C4-2B (cell line): ENCODE measurements around the gene S100A16.

ENCODE experiments used
- ZFX ChIP-seq: fragments of 450-650 bp; IDR thresholded peaks from 2 replicates; pipeline ENCODE4 v1.6.1; 2017
- TF ChIP-seq, protein P1 (sequence below): fragments of 450-650 bp; conservative IDR thresholded peaks from 2 replicates; pipeline ENCODE4 v1.5.1; 2017; ENCODE audit warnings: mild to moderate bottlenecking

DNA sequence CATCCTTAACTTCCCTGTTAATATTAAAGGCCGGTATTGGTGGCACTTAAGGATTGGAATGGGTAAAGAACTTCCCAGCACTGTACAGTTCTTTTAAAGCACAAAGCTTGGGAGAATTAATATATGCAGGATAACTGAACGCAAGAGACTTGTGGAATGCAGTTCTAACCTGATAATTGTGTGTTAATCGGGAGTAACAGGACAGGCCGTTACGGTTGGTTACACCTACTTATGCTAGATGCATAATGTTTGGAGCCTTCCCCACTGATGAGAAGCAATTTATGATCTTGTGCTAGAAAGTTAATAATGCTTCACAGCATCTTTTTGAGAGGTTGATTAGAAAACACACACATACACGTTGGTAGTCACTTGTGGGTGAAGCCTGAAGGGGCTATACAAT lies 27.9 kb upstream of the S100A16 start:
- TF ChIP-seq, protein P1, sequence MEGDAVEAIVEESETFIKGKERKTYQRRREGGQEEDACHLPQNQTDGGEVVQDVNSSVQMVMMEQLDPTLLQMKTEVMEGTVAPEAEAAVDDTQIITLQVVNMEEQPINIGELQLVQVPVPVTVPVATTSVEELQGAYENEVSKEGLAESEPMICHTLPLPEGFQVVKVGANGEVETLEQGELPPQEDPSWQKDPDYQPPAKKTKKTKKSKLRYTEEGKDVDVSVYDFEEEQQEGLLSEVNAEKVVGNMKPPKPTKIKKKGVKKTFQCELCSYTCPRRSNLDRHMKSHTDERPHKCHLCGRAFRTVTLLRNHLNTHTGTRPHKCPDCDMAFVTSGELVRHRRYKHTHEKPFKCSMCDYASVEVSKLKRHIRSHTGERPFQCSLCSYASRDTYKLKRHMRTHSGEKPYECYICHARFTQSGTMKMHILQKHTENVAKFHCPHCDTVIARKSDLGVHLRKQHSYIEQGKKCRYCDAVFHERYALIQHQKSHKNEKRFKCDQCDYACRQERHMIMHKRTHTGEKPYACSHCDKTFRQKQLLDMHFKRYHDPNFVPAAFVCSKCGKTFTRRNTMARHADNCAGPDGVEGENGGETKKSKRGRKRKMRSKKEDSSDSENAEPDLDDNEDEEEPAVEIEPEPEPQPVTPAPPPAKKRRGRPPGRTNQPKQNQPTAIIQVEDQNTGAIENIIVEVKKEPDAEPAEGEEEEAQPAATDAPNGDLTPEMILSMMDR = no peak
- no peak for TF ChIP-seq ZFX
